CD8-positive, alpha-beta memory T cell (primary cell): ENCODE data around the gene PON2. TPM values are rescaled to one million over a fixed set of nuclear protein-coding genes. Genes with fewer than 3 reads are reported as not detected.

Experiments used
- CTCF ChIA-PET: fragments of 350-600 bp; sonication (Branson Sonifier 250); formaldehyde crosslinking; loops from one replicate; lab custom pipeline; 2021; ENCODE audit warnings: antibody characterized with exemption; lab: Charles Lee
- POLR2A ChIA-PET: fragments of 350-600 bp; sonication (Branson Sonifier 250); formaldehyde crosslinking; loops from one replicate; lab custom pipeline; 2021; ENCODE audit warnings: antibody characterized with exemption; lab: Charles Lee
- DNase-seq, 5 donors: peaks; one replicate each; pipeline versions ENCODE4 v3.0.0 to v3.0.0-alpha.2; 2020 to 2022; ENCODE audit warnings: mixed read lengths in 1 of 5
- H3K27ac ChIP-seq: one replicate; pipeline ENCODE4 v1.7.0; 2013; ENCODE audit warnings: low read depth, mild to moderate bottlenecking, low read length, moderate library complexity
- H3K27me3 ChIP-seq: 2 replicates; pipeline ENCODE4 v1.7.0; 2013; ENCODE audit warnings: low read length, mild to moderate bottlenecking; ENCODE audit not compliant: insufficient read depth, poor library complexity, severe bottlenecking
- H3K36me3 ChIP-seq: 2 replicates; pipeline ENCODE4 v1.7.0; 2013; ENCODE audit warnings: mild to moderate bottlenecking, low read length, moderate library complexity; ENCODE audit not compliant: insufficient read depth
- H3K4me1 ChIP-seq: 2 replicates; pipeline ENCODE4 v1.7.0; 2013; ENCODE audit warnings: mild to moderate bottlenecking, low read length, moderate library complexity; ENCODE audit not compliant: insufficient read depth
- H3K4me3 ChIP-seq: 2 replicates; pipeline ENCODE4 v1.7.0; 2013; ENCODE audit warnings: mild to moderate bottlenecking, low read length
- H3K9me3 ChIP-seq: 2 replicates; pipeline ENCODE4 v1.7.0; 2013; ENCODE audit warnings: mild to moderate bottlenecking, low read length
- H3K27ac Mint-ChIP-seq, 8 donors: one replicate each; pipeline ENCODE4 v1.8.0; 2020 to 2021; ENCODE audit warnings: mixed read lengths in 8 of 8, mild to moderate bottlenecking in 6 of 8, inconsistent platforms in 3 of 8, moderate library complexity in 3 of 8
- H3K27me3 Mint-ChIP-seq, 2 donors: one replicate each; pipeline ENCODE4 v1.8.0; 2020 to 2021; ENCODE audit warnings: mixed read lengths in 2 of 2, mild to moderate bottlenecking in 1 of 2, moderate library complexity in 1 of 2
- H3K36me3 Mint-ChIP-seq, 3 donors: one replicate each; pipeline ENCODE4 v1.8.0; 2020 to 2021; ENCODE audit warnings: mixed read lengths in 3 of 3, inconsistent platforms in 1 of 3, mild to moderate bottlenecking in 1 of 3
- H3K4me1 Mint-ChIP-seq, 3 donors: one replicate each; pipeline ENCODE4 v1.8.0; 2020 to 2021; ENCODE audit warnings: mixed read lengths in 3 of 3, inconsistent platforms in 1 of 3, mild to moderate bottlenecking in 1 of 3
- H3K4me3 Mint-ChIP-seq, 7 donors: one replicate each; pipeline ENCODE4 v1.8.0; 2020 to 2021; ENCODE audit warnings: mixed read lengths in 7 of 7, mild to moderate bottlenecking in 6 of 7, moderate library complexity in 4 of 7, inconsistent platforms in 2 of 7
- H3K9me3 Mint-ChIP-seq, 5 donors: one replicate each; pipeline ENCODE4 v1.8.0; 2020 to 2022; ENCODE audit warnings: mixed read lengths in 5 of 5, mild to moderate bottlenecking in 3 of 5, moderate library complexity in 2 of 5, inconsistent platforms in 1 of 5
- polyA plus RNA-seq: library from polyadenylated mRNA; unstranded; fragments of 300-500 nt; fragmentation: Illumina TruSeq; gene quantifications from one replicate; pipeline ENCODE4 v1.2.3, GENCODE V29; 2021
- total RNA-seq, 2 experiments: library from RNA; stranded (reverse); gene quantifications; one replicate each; pipeline ENCODE4 v1.2.3, GENCODE V29; 2021

PON2 gene
- total and polyA plus RNA-seq, 3 experiments from 2014 or later: 6.0 to 7.0 (median 6.5) TPM

DNA sequence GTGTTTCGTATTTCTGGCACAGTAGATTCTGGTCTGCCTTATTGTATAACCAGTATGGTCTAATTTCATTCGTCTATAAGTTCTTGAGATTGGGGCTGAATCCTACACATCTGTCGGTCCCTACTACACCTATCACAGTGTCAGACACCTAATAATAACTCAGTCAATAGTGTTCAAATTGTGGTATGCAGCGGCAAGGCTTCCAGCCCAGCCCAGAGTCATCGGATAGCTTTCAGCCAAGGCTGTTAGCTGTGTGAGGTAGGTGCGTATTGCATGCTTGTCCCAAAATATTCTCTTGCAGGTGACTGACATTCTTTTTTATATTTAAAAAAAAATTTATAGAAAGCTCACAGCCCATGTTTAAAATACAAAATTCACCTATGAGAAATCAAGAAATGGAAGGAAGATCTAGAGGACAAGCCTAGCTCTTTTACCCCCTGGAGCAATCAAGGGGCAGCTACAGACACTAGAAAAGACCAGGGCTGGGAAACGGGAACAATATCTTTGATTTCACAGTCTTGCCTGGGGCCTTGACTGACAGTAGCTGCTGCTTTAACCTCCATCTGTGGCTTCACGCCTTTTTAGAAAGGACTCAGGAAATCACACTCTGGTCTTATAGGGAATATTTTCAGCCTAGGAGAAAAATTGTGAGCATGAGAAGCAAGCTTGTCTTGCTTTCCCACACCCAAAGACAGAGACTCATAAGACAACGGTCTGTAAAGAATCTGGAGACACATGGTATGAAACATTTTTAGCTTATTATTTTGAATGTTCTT lies 41.4 kb upstream of the PON2 start:
- Mint-ChIP-seq H3K36me3 (no peaks in the 10 kb centered on the region), H3K27me3 (peaks cover 0 to 8% of the 10 kb centered on the region in 2 donors), H3K4me3 (no peak overlapping the region), H3K4me1 (peaks cover 3 to 8% (median 4%) of the 10 kb centered on the region in 3 donors), H3K27ac (no peak overlapping the region), H3K9me3 (no peaks in the 10 kb centered on the region)
- POLR2A ChIA-PET: no interaction called here
- CTCF ChIA-PET: interaction anchor here (0.7 to 3.2 kb wide), 15 partner anchors 9 to 1642 kb away, joined by 3 to 20 read pairs (median 3); partner anchors contain the start of genes PON3 and SDHAF3
- H3K4me3 ChIP-seq: no peak overlapping the region
- no peaks in the 10 kb centered on the region for H3K27me3 ChIP-seq
- H3K36me3 ChIP-seq: no peaks in the 10 kb centered on the region
- no peak for DNase-seq
- no peak overlapping the region for H3K27ac ChIP-seq
- no peaks in the 10 kb centered on the region for H3K9me3 ChIP-seq
- H3K4me1 ChIP-seq: peaks cover 4% of the 10 kb centered on the region

DNA sequence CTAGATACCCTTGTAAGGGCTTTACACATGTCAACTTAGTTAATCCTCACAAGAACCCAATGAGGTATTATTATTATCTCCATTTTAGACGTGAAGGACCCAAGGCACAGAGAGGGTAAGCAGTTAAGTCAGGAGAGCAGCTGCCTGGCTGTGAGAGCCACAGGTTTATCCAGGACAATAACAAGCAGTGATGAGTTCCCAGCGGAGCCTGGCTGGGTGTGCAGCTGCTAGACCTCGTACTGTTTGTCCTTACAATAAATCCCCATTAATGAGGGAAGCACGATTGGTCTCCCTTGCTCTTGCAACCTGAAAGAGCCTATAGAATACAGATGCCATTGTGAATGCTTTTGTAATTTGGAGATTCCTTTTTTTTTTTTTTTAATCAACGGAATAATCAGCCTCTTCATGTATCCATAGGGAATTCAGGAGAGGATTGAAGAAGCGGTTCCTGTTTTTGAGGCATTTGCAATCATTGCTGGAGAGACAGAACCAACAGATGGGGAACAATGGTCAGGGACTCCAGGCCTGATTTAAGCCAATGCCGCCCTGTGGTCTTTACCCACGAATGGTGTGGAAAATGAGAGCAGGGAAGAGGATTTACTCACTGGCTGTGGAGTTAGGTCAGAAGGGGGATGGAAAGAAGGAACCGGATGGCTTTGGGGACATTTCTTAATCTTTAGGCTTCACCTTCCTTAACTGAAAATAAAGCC lies 38.6 kb upstream of the PON2 start:
- H3K4me1 ChIP-seq: peaks cover 10% of the 10 kb centered on the region
- Mint-ChIP-seq H3K27ac (no peak overlapping the region), H3K4me1 (peaks cover 11 to 16% (median 15%) of the 10 kb centered on the region in 3 donors), H3K27me3 (peaks cover 0 to 8% of the 10 kb centered on the region in 2 donors), H3K36me3 (no peaks in the 10 kb centered on the region), H3K4me3 (no peak overlapping the region), H3K9me3 (no peaks in the 10 kb centered on the region)
- H3K4me3 ChIP-seq: no peak overlapping the region
- H3K9me3 ChIP-seq: no peaks in the 10 kb centered on the region
- DNase-seq: no peak
- POLR2A ChIA-PET: interaction anchor here (0.6 kb wide), 1 partner anchor 28 kb away, joined by 3 read pairs; no protein-coding TSS in a partner anchor
- CTCF ChIA-PET: no interaction called here
- H3K27ac ChIP-seq: no peak overlapping the region
- H3K27me3 ChIP-seq: no peaks in the 10 kb centered on the region
- H3K36me3 ChIP-seq: no peaks in the 10 kb centered on the region

DNA sequence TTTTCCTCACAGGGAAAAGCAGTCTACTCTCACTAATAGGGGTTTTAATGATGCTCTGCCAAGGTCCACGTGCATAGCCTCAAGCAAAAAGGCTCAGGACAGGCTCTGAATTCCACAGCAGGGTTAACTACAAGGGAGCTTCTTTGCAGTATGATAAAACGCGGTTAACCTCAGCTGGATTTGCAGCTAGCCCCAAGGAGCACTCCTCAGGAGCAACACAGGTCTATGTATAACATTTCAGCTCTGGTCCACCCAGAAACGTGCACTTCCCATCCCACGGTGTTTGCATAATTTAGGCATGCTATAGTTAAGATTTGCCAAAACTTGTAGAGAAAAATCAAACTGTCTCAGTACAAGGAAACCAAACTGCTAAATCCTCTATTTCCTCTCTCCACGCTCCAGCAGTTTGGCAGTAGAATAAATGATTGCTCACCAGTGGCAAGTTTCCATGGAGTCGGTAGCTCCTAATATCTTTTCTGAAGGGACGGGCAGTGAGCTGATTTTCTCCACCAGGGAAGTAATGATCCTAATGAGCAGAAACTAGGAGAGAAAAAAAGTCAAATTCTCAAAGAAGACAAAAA lies 37.8 kb upstream of the PON2 start:
- no peak overlapping the region for H3K4me3 Mint-ChIP-seq
- Histone ChIP-seq H3K9me3 (no peaks in the 10 kb centered on the region), H3K4me3 (no peak overlapping the region), H3K27ac (no peak overlapping the region), H3K36me3 (no peaks in the 10 kb centered on the region), H3K4me1 (peaks cover 10% of the 10 kb centered on the region), H3K27me3 (no peaks in the 10 kb centered on the region)
- H3K36me3 Mint-ChIP-seq: no peaks in the 10 kb centered on the region
- H3K4me1 Mint-ChIP-seq: peaks cover 11 to 16% (median 15%) of the 10 kb centered on the region in 3 donors
- CTCF ChIA-PET: interaction anchor here (1.3 kb wide), 1 partner anchor 77 kb away, joined by 4 read pairs; the partner anchor contains the start of gene PON3
- no peak overlapping the region for H3K27ac Mint-ChIP-seq
- POLR2A ChIA-PET: interaction anchor here (0.6 kb wide), 1 partner anchor 29 kb away, joined by 3 read pairs; no protein-coding TSS in a partner anchor
- H3K9me3 Mint-ChIP-seq: no peaks in the 10 kb centered on the region
- peaks cover 1 to 2% of the 10 kb centered on the region in 2 donors for H3K27me3 Mint-ChIP-seq
- no peak for DNase-seq

DNA sequence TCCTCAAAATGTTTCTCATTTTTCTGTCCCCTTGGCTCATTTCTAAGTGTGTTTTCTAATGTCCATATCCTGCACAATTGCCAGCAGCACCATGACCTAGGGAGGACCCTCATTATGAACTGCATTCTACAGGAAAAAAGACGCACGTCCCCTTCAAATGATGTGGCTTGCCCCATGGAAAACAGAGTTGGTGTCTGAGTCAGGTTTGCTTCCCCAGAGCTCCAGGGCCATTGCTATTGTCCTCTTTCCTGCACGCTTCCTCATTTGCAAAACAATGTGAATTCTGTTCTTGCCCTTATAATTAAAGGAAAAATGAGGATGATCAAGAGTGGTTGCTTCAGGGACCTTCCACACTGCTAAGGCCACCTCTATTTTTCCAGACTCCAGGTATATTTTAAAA lies 36.2 kb upstream of the PON2 start:
- Histone ChIP-seq H3K9me3 (no peaks in the 10 kb centered on the region), H3K4me1 (peaks cover 6% of the 10 kb centered on the region), H3K36me3 (no peaks in the 10 kb centered on the region), H3K4me3 (no peak overlapping the region), H3K27ac (no peak overlapping the region), H3K27me3 (no peaks in the 10 kb centered on the region)
- H3K4me3 Mint-ChIP-seq: no peak overlapping the region
- DNase-seq: no peak
- H3K4me1 Mint-ChIP-seq: peaks cover 8 to 12% (median 8%) of the 10 kb centered on the region in 3 donors
- no peaks in the 10 kb centered on the region for H3K9me3 Mint-ChIP-seq
- no peak overlapping the region for H3K27ac Mint-ChIP-seq
- no peaks in the 10 kb centered on the region for H3K36me3 Mint-ChIP-seq
- H3K27me3 Mint-ChIP-seq: peaks cover 2 to 7% of the 10 kb centered on the region in 2 donors
- ChIA-PET POLR2A (no interaction called here), CTCF (no interaction called here)

GRCh38 chr7:95470452-95470851 lies 35.6 kb upstream of the PON2 start:
- Histone ChIP-seq H3K36me3 (no peaks in the 10 kb centered on the region), H3K9me3 (no peaks in the 10 kb centered on the region), H3K27me3 (no peaks in the 10 kb centered on the region), H3K4me3 (no peak overlapping the region), H3K4me1 (peaks cover 6% of the 10 kb centered on the region), H3K27ac (no peak overlapping the region)
- Mint-ChIP-seq H3K4me1 (peaks cover 8 to 12% (median 8%) of the 10 kb centered on the region in 3 donors), H3K27me3 (peaks cover 2 to 10% of the 10 kb centered on the region in 2 donors), H3K36me3 (no peaks in the 10 kb centered on the region), H3K9me3 (no peaks in the 10 kb centered on the region), H3K27ac (peak overlapping the region in 1 of 8 donors; percentile 21), H3K4me3 (no peak overlapping the region)
- ChIA-PET POLR2A (no interaction called here), CTCF (no interaction called here)
- no peak for DNase-seq

GRCh38 chr7:95469848-95470247 lies 35.0 kb upstream of the PON2 start:
- no peak overlapping the region for H3K27ac ChIP-seq
- peaks cover 2 to 10% of the 10 kb centered on the region in 2 donors for H3K27me3 Mint-ChIP-seq
- no peak for DNase-seq
- peaks cover 8 to 12% (median 8%) of the 10 kb centered on the region in 3 donors for H3K4me1 Mint-ChIP-seq
- no peaks in the 10 kb centered on the region for H3K36me3 ChIP-seq
- ChIA-PET POLR2A (no interaction called here), CTCF (no interaction called here)
- no peaks in the 10 kb centered on the region for H3K36me3 Mint-ChIP-seq
- no peaks in the 10 kb centered on the region for H3K9me3 Mint-ChIP-seq
- H3K4me1 ChIP-seq: peaks cover 6% of the 10 kb centered on the region
- no peak overlapping the region for H3K4me3 Mint-ChIP-seq
- peak overlapping the region in 1 of 8 donors; percentile 46 for H3K27ac Mint-ChIP-seq
- H3K4me3 ChIP-seq: no peak overlapping the region
- H3K9me3 ChIP-seq: no peaks in the 10 kb centered on the region
- no peaks in the 10 kb centered on the region for H3K27me3 ChIP-seq

DNA sequence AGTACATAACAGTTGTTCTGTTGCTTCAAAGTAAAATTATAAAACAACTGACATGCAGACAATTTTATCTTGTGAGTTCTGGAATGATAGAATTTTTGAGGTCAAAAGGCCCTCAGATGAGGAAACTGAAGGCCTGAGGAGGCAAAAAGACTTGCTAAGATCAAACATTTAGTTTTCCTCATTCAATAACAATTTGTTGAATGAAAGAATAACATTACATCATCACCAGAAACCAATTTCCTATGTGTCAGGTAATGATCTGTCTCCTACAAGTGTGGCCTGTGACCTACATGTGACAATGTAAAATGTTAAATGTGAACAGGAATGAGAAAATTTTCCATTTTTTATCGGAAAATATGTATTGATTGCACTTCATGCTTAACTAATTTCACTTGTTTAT lies 34.4 kb upstream of the PON2 start:
- H3K4me3 Mint-ChIP-seq: no peak overlapping the region
- H3K36me3 ChIP-seq: no peaks in the 10 kb centered on the region
- H3K27me3 Mint-ChIP-seq: peaks cover 2 to 10% of the 10 kb centered on the region in 2 donors
- ChIA-PET CTCF (no interaction called here), POLR2A (no interaction called here)
- H3K27ac Mint-ChIP-seq: no peak overlapping the region
- no peak for DNase-seq
- H3K4me1 ChIP-seq: peaks cover 6% of the 10 kb centered on the region
- no peak overlapping the region for H3K4me3 ChIP-seq
- H3K27me3 ChIP-seq: no peaks in the 10 kb centered on the region
- no peak overlapping the region for H3K27ac ChIP-seq
- H3K36me3 Mint-ChIP-seq: no peaks in the 10 kb centered on the region
- H3K4me1 Mint-ChIP-seq: peaks cover 8 to 12% (median 8%) of the 10 kb centered on the region in 3 donors
- no peaks in the 10 kb centered on the region for H3K9me3 Mint-ChIP-seq
- H3K9me3 ChIP-seq: no peaks in the 10 kb centered on the region
